Measurements from ENCODE around the gene CYP17A1.
"Not testable (repeated sequence)": the region's sequence is repeated elsewhere in the genome, so short reads cannot be mapped to it uniquely, and the experiment has no call there.

The CYP17A1 gene, protein sequence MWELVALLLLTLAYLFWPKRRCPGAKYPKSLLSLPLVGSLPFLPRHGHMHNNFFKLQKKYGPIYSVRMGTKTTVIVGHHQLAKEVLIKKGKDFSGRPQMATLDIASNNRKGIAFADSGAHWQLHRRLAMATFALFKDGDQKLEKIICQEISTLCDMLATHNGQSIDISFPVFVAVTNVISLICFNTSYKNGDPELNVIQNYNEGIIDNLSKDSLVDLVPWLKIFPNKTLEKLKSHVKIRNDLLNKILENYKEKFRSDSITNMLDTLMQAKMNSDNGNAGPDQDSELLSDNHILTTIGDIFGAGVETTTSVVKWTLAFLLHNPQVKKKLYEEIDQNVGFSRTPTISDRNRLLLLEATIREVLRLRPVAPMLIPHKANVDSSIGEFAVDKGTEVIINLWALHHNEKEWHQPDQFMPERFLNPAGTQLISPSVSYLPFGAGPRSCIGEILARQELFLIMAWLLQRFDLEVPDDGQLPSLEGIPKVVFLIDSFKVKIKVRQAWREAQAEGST

DNA sequence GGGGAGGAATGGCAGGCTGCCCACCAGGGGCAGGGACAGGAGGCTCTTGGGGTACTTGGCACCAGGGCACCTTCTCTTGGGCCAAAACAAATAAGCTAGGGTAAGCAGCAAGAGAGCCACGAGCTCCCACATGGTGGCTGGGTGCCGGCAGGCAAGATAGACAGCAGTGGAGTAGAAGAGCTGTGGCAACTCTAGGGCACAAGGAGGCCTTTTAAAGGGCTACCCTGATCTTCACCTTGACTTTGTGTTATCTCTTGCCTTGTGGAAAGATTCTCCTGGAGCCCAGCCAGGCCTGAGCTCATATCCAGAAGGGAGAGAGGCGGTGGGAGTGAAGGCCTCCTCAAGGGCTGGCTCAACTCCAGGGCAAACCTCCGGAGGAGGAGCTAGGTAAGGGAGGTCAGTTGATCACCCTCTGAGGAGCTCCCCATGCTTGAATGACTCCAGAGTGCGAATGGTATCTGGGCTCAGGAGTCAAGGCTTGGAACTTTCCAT is at the start of gene CYP17A1:
Gene CYP17A1 (minus strand): TSS at position 184 of the 492 bp plus-strand sequence. CDS start 52 bp downstream, at position 132.
- no peak for FAIRE-seq
- DNase-seq (ENCODE audit: low spot score), result peak; percentile 34

DNA sequence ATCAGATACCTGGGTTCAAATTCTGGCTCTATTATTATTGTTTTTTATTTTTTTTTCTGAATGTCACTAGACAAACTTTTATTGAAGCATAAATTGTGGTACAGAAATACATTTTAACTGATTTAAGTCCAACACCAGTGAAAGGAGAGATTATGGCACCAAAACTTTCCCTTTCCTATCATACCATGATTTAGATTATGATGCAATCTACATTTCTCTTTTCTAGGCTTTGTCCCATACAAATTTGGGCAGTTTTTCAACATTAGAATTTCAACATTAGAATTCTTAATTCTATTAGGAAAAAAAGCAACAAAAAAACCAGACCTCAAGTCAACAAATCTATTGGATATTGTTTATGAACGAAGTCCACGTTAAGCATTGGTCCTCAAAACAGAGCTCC is 43.0 kb upstream of the CYP17A1 start:
- no peak for DNase-seq (ENCODE audit: low spot score)
- no peak for FAIRE-seq

DNA sequence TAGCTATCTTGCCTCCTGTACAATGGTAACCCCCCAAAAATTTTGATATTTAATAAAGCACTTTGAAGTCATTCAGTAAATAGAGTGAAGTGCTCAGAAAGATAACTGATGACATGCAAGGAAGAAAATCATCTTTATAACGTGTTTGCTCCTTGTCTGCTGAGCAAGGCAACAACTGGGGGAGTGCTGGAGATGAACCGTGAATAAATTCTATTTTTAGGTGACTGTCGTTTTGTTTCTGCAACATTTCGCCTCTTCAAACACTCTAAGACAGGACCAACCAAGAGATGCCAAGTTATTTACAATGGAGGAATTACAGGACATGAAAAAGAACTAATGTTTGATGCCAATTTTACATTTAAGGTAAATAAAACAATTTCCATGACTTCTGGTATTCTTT is 41.4 kb upstream of the CYP17A1 start:
- FAIRE-seq (no peak), DNase-seq (ENCODE audit: low spot score) (no peak)

DNA sequence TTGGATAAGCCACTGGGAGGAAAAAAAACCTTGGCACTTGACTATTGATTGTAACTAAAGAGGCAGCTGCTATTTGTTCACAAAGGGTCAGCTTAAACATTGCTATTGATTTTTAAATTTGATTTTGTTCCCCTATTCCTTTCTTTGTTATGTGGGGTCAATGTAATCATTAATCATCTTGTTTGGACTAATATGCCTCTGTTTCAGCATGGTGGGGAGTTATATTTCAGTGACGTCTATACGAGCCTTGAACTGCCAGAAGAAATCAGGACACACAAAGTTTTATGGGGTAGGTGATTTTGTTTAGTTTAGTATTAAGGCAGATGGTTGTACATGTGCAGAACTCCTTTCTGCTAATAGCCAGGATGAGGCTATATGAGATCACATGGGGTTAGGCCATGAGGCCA is 39.5 kb upstream of the CYP17A1 start:
- DNase-seq (ENCODE audit: low spot score) (no peak), FAIRE-seq (peak; percentile 35)

DNA sequence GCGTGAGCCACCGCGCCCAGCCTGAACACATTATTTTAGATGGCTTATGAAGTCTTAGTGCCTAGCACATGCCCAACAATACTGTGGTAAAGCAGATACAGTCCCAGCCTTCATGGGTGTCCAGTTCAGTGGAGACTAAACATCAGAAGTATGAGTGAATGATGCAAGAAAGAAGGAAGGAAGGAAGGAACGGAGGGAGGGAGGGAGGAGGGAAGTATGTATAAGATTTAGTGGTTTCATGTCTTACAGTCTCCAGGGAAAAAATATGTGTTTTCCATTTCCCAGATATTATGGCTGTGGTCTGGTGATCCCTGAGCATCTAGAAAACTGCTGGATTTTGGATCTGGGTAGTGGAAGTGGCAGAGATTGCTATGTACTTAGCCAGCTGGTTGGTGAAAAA is 35.0 kb upstream of the CYP17A1 start:
- FAIRE-seq, result no peak
- no peak for DNase-seq (ENCODE audit: low spot score)

DNA sequence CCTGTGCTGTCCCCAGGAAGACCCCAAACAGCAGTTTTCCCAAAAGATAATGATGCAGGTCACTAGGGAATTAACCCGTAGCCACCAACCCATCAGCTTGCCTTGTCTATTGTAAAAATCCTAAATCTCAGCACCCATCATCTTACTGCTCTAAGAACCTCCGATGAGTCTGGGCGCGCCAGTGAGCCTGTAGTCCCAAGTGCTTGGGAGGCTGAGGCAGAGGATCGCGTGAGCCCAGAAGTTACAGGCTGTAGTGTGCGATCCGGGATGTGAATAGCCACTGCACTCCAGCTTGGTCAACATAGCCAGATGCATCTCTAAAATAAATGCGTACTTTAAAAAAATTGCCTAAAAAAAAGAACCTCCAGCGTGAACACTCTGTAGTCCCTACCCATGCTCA is 33.0 kb upstream of the CYP17A1 start:
- FAIRE-seq, result no peak

DNA sequence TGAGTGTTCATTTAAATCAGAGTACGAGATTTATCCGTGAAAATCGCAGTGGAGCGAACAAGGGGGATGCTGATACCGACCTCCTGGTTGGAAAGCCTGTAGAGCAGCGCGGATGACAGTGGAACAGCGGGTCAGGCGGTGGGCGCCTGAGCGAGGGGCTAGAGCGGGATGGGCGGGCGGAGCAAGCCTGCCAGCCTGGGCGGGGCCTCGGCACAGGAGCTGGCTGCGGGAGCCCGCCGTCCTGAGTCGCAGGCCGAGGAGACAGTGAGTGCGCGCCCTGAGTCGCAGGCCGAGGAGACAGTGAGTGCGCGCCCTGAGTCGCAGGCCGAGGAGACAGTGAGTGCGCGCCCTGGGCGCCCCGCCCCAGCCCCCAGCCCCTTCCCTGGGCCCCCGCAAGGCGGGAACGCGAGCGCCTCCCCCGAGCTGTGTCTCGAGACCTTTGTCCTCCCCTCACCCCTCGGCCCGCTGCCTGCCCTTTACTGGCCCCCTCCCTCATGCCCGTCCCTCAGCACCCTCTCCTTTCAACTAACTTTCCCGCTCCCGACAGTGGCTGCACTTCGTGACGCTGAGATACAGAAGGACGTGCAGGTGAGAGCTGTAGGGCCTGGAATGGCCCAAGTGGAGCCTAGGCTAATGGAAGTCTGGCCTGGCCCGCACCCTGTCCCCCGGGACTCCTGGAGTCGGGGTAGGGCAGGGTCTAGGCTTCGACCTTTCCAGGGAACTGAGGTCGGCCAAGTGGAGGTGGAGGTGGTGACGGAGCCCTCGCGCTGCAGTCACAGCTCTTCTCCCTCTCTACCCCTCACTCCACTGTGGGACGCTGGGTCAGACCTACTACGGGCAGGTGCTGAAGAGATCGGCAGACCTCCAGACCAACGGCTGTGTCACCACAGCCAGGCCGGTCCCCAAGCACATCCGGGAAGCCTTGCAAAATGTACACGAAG is 32.3 kb upstream of the CYP17A1 start, which contains the start of gene AS3MT:
Gene AS3MT (plus strand): TSS at position 213 of the 941 bp plus-strand sequence. CDS start 123 bp downstream, at position 336.
- FAIRE-seq (no peak), DNase-seq (ENCODE audit: low spot score) (no peak)

More for the DNA sequence above, 33.0 kb upstream of the CYP17A1 start:
- no peak for DNase-seq (ENCODE audit: low spot score)

DNA sequence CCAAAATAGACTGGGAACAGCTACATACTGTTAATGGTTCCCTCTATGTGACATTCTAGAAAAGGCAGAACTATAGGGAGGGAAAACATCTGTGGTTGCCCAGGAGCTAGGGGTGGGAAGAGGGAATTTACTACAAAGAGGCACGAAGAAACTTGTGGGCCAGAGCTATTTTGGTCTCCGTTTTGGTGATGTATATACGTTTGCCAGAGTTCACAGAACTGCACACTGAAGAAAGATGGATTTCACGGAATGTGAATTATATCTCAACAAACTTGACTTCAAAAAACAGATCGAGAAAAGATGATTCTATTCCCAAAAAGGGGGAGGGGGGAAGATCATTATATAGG is 31.7 kb upstream of the CYP17A1 start:
- no peak for DNase-seq (ENCODE audit: low spot score)
- no peak for FAIRE-seq

DNA sequence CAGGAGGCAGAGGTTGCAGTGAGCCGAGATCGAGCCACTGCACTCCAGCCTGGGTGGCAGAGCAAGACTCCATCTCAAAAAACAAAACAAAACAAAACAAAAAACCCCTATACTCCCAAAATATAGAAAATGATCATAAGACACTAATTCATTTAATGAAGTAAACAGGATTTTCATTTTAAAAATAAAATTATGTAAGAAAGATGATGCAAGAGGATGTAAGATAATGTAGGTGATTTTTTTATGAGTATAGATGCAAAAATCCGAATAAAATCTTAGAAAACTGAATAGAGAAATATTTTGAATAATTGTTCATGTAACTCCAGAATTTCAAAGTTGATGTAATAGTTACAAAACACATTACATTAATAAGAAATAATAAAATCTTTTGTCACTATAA is 28.4 kb upstream of the CYP17A1 start:
- FAIRE-seq (no peak), DNase-seq (ENCODE audit: low spot score) (no peak)

DNA sequence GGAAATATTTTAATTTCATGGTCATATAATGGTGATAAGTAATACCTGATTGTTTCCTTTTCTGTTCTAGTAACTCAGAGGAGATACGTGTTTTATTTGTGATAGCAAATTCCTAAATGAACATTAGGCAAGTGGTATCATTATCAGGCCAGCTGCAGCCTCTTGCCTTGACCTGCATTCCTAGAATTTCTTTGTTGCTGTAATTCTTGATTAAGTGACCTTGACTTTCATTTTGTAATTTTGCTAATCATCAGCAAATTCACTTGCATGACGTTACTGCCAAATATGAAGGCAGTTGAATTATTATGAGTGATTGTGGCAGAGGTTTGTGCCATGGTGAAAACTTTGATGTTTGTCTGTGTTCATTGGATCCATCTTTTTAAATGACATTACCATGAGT is 26.4 kb upstream of the CYP17A1 start:
- FAIRE-seq (no peak), DNase-seq (ENCODE audit: low spot score) (no peak)

DNA sequence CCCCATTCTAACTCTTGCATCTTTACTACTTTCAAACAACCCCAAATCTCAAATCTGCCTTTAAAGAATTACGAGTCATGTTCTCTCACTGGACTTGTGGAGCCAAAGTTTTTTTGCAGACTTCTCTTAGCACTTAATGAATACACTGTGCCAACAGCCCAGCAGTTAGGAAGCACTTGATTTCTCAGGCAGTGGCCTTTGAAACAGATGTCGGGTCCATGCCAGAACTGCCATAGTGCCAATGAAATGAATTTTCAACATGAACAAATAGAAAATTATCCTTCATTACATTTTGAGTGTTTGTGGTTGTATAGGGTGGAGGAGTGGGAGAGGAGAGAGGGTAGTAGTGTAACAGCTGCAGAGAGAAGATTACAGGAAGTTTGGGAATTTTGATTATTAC is 22.7 kb upstream of the CYP17A1 start:
- FAIRE-seq (no peak), DNase-seq (ENCODE audit: low spot score) (no peak)

DNA sequence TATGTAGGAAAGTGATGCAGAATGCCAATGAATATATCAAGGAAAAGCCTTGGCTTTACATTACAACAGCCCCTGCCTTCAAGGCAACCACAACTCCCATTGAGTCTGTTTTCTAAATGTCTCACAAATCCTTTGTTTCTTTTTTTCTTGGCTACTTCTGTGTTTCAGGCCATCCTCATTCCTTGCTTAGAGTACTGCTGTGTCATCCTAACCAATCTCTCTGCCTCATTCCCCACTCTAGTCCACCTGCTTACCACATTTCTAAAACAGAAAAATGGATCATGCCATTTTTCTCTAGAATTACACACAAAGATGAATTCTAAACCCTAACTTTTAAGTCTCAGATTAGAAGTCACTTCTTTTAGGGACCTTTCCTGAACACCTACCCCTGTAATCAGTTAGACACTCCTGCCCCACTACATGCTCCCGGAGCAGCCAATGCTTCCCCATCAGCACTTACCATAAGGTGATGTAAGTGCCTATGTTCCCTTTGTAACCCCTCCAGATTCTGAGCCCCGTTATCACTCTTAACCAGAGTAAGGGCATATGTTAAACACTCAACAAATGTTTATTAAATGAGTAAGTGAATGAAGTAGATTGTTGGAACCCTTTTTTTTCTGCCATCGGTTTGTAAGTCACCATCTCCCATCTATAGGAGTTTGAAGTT is 19.7 kb upstream of the CYP17A1 start:
- no peak for DNase-seq (ENCODE audit: low spot score)
- no peak for FAIRE-seq

DNA sequence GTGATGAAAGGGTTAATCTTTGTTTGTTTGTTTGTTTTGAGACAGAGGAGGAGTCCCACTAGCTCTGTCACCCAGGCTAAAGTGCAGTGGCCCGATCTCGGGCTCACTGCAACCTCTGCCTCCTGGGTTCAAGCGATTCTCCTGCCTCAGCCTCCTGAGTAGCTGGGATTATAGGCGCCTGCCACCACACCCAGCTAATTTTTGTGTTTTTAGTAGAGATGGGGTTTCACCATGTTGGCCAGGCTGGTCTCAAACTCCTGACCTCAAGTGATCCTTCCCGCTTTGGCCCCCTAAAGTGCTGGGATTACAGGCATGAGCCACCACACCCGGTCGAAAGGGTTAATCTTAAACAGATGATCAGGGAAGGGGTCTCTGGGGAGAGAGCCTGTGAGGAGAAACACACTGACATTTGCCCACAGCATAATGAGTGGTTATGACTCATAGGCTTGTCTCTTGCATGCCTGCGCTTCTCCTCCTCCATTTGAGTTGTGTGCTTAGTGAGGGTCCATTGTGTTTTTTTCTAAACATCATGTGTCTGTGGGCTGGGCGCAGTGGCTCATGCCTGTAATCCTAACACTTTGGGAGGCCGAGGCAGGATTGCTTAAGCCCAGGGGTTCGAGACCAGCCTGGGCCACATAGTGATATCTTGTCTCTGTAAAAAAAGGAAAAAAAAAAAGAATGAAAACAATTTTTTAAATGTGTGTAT is 18.7 kb upstream of the CYP17A1 start:
- peak; percentile 90 for DNase-seq (ENCODE audit: low spot score)
- FAIRE-seq, result not testable (repeated sequence)

DNA sequence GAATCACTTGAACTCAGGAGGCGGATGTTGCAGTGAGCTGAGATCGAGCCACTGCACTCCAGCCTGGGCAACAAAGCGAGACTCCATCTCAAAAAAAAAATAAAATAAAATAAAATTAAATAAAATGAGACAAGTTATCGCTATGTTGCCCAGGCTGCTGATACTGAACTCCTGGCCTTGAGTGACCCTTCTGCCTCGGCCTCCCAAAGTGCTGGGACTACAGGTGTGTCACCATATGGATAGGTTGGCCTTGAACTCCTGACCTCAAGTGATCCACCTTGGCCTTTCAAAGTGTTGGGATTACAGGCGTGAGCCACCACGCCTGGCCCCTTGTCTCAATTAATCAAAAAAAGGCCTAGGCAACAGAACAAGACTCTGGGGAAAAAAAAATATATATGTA is 16.0 kb upstream of the CYP17A1 start:
- not testable (repeated sequence) for DNase-seq (ENCODE audit: low spot score); FAIRE-seq

DNA sequence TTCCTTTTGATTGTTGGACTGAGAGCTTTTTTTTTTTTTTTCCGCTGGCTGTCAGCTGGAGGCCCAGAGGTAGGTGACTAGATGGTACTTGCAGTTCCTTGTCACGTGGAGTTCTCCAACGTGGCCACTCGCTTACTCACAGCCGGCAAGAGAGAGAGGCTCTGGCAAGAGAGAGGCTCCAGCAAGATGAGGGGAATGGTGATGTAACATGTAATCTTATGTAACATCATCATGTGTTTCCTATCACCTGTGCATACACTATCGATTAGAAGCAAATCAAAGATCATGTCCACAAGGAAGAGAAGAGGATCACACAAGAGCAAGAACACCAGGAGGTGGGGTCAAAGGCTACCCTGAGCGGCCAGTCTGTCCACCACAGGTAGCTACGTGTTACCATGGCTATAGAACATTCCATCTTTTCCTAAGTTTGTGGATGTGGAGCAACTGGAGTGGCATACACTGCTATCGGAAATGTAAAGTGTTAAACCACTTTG is 12.9 kb upstream of the CYP17A1 start:
- DNase-seq (ENCODE audit: low spot score) (no peak), FAIRE-seq (no peak)

DNA sequence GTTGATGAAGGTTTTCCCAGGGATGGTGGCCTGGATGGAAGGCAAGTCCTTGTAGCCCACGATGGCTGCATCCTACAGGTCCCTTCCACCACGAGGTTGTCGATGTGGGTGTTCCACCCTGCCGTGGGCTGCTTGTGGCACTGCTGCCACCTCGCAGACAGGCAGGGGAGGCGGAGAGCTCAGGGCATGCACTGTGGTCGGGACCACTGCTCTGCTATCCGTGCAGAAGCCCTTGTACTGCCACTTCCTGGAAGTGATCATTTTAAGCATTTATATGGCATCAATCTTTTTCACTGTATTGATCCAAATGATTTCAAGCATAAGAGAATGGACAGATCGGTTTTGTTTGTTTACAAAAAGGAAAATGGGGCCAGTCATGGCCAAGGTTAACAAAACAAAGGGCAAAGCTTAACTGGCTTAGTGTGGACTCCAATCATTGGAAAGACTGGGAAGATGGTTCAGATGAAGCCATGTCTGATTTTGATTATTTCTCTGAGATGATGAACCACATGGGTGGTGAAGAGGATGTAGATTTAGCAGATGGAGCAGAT is 8.2 kb upstream of the CYP17A1 start:
- DNase-seq (ENCODE audit: low spot score), result no peak
- FAIRE-seq, result no peak

DNA sequence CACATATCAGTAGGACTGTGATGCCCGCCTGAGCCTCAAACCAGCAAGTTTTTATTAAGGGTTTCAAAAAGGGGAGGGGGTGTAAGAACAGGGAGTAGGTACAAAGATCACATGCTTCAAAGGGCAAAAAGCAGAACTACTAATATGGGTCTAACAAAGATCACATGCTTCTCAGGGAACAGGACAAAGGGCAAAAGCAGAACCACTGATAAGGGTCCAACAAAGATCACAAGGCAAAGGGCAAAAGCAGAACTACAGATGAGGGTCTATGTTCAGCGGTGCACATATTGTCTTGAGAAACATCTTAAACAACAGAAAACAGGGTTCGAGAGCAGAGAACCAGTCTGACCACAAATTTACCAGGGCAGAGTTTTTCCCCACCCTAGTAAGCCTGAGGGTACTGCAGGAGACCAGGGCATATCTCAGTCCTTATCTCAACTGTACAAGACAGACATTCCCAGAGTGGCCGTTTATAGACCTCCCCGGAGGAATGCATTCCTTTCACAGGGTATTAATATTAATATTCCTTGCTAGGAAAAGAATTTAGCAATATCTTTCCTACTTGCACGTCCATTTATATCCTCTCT is 7.1 kb upstream of the CYP17A1 start:
- DNase-seq (ENCODE audit: low spot score); FAIRE-seq: not testable (repeated sequence)

DNA sequence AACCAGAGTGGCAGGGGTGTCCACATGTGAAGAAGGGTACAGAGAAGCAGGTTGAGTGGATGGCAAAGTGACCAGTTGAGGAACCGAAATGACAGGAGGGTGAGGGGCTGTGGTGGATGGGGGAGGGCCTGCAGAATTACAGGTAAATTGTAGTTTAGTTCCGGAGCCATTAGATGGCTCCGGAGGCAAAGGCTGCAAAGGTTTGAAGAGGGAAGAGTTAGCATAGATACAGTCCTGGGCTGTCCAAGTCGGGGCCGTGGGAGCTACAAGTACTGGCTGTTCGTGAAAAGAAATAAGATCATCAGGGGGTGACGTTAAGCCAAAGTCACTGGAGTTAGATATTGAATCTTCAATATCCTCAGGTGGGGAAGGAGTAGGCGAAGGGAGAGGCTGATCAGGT is 5.9 kb upstream of the CYP17A1 start:
- not testable (repeated sequence) for FAIRE-seq; DNase-seq (ENCODE audit: low spot score)

DNA sequence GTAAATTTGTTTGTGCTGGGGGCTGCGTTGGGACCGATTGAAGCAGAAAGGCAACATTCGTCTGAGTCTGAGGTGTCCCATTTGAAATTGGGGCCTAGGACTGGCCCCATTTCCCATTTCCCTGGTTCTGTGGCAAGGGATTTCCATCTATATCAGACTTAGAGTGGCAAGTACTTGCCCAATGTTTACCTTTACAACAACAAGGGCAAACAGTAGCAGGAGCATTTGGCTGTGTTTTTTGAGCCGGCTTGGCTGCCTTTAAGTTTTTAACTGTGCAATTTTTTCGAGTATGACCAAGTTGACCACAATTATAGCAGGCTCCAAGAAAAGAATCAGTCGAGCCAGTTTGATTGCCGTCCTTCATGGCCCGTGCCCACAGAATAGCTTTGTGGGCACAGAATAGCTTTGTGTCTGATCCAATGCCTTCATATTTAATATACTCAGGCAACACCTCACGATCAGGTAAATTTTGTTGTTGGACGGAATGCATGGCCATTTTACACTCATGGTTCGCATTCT is 4.7 kb upstream of the CYP17A1 start:
- no peak for DNase-seq (ENCODE audit: low spot score)
- FAIRE-seq, result no peak

All from urothelium cell line (cell line).